IPS-11a (cell line): ENCODE results near the gene LARGE1.

Experiments
- H3K4me3 ChIP-seq: one replicate; pipeline ENCODE4 v1.5.1; 2013; ENCODE audit warnings: low read depth, low read length, control low read depth

LARGE1 gene

DNA sequence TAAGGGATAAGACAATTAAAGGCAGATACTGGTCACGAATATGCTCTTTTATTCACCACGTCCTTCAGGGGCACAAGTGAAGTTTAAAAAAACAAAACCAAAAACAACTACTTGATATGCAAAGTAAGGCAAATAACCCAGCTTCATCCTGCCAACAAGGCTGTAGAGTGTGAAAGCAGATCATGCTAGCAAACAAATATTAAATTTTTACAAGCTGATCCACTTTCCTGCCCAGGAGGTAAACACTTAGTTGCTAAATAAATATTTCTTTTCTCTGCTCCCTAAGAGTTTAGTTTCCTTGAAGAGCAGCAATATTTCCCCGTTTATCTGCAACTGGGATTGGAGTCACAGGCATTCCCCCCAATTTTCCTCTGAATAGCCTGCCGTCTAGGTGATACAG, 300.2 kb downstream of the LARGE1 start:
- no peak overlapping the region for H3K4me3 ChIP-seq

DNA sequence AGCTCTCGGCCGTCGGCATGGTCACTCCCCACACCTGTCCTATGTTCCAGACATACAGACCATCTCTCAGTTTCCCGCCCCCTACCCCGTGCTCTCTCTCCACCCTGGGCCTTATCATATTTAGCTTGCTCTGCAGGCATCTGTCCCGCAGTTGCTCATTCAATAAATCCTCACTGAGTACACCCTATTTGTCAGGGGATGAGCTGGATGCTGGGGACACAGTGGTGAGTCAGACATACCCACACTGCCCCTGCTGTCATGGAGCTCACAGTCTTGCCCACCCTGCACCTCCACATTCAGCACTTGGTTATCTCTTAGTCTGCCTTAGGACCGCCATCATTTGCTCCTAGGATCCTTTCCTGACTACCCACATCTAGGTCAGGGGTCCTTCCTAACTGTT, 313.8 kb downstream of the LARGE1 start:
- H3K4me3 ChIP-seq, result no peak overlapping the region

DNA sequence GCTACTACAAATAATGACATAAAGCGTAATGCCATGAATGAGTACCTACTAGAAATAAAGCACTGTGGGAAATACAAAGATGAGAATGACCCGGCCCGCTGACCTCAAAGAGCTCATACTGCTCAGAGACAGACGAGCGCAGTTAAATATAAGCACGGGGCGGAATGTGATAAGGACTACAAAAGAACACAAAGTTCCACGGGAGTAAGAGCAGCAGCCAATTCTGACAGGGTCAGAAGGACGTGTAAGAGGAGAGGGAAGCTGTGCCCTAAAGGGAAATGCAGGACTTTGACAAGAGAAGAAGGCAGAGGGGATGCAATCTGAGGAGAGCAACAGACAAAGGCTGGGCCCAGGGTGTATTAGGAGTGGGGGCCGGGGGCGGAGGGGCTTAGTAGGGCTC, 314.6 kb downstream of the LARGE1 start:
- H3K4me3 ChIP-seq, result no peak overlapping the region

DNA sequence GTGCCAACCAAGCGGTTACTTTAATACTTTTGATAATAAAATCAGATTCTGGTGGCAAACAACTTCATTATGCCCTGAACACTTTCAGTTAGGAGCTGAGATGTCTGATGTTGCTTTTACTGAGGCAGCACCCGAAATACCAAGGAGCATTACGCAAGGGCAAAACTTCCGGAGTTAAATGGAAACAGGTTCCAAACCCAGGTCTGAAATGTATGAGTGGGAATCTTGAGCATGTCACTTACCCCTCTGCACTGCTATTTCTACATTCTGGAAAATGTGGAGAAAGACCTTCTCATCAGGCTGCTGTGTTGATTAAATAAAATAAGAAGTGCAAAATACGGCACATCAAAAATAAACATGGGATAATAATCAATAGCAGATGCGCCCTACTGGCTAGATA, 315.1 kb downstream of the LARGE1 start:
- no peak overlapping the region for H3K4me3 ChIP-seq

DNA sequence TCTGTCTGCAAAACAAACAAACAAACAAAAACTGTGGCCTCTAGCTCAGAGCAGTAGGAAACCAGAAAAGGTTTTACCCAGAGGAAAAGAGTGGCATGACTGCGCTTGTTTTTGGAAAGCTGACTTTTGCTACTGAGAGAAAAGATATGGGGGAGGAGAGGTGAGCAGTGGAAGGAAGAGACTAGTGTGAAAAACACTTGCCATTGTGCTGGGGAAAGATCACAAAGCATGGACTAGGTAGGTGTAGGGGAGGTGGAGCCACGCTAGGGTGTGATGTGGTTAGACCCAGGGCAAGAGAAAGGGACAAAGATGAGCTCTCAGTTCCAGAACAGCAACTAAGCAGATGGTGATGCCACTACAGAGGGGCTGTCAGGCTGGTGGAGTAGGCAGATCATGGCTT, 319.2 kb downstream of the LARGE1 start:
- H3K4me3 ChIP-seq, result no peak overlapping the region

DNA sequence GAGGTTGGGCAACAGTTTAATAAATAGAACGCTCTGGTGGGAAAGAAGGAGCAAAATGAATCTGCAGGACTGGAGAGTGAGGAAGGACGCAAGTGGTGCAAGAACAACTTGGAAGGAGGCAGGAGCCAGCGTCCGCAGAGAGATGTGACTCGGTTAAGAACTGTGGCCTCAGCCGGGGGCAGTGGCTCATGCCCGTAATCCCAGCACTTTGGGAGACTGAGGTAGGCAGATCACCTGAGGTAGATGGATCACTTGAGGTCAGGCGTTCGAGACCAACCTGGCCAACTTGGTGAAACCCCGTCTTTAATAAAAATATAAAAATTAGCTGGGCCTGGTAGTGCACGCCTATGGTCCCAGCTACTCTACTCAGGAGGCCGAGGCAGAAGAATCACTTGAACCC, 319.7 kb downstream of the LARGE1 start:
- H3K4me3 ChIP-seq, result no peak overlapping the region

DNA sequence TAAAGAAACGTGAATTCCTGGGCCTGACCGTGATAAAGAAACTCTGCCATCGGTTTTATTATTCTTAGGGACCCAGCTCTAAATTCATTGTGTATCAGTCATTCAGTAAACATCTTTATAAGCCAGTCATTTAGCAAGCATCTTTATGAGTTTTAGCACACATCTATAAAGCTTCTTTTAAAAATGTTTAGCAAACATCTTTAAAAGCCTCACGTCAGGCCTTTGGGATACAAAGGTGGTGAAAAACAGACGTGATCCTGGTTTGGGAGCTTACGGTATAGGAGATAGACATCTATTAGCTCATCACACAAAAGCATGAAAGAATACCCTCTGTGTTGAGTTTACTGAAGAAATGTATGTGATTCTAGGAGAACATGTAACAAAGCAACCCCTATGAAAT, 320.2 kb downstream of the LARGE1 start:
- H3K4me3 ChIP-seq, result no peak overlapping the region

DNA sequence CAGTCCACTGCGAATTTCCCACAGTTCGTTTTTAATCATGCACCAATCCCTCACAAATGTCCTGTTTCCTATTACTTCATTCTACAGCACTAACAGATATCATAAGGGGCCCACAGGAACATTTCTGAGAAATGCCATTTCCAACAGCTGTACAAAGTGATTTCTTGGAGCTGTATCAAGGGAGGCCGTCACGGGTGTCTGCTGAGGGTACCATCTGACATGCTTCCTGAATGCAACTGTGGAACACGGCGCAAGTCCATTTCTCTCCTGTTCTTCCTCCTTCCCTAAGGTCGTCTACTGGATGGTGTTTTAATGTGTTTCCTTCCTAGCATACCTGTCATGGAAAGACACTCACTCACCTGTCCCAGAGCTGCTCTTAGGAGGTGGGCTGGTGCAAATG, 320.7 kb downstream of the LARGE1 start:
- no peak overlapping the region for H3K4me3 ChIP-seq

DNA sequence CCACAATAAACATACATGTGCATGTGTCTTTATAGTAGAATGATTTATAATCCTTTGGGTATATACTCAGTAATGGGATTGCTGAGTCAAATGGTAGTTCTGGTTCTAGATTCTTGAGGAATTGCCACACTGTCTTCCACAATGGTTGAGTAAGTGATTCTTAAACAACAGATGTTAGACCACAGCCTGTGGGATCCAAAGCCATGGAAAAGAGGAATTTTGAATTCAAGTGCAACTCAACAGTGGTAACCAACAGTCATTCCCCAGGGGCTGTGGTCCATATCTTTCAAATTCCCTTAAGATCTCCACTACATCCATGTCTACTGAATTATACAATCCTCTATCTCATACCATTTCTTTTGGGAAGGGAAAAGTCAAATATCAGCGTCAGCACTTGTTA, 321.5 kb downstream of the LARGE1 start:
- no peak overlapping the region for H3K4me3 ChIP-seq

DNA sequence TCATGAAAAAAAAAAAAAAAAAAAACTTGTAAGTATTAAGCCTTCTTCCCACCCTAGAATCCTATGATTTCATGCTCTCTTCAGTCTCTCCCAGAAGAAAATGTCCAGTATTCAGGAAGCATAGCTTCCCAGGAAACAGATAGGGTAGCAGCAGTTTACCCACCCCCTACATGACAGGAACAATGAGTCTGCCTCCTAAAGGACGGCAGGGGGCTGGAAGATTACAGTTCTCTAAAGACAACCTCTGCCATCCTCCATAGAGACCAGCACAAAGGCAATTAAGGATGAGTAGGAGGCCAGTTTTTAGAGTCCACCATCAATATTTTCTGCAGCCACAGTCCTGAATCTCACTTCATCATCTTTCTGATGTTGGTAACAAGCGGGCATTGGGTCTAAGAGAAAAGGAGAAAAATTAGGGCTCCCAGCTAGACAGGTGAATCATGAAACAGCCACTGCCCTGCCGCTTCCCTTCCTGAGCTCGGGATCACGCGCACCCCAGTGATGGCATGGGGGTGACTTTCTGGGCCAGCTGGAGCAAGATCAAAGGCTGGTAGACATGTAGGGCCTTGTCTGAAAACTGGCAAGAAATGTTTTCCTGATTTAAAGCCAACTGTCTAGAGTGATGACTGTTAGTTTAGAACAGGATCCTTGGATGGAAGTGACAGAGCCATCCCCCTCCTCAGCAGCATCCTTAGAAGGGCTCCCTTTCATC, 322.8 kb downstream of the LARGE1 start:
- H3K4me3 ChIP-seq, result no peak overlapping the region

DNA sequence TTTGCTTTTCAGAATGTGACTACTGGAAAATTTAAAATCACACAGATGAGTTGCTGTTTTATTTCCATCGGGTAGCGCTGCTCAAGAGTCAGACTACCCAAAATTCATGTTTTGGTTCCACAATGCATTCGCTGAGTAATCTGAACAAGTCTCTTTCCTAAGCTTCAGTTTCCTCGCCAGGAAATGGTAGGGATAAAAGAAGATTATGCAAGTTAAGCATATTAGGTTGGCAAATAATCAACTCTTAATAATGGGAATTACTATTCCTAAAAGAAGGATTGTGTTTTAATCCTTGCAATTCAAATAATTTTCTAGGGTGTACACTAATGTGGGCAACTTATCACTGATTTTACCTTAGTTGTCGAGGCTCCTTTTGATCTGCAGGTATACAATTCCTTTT, 326.5 kb downstream of the LARGE1 start:
- no peak overlapping the region for H3K4me3 ChIP-seq

DNA sequence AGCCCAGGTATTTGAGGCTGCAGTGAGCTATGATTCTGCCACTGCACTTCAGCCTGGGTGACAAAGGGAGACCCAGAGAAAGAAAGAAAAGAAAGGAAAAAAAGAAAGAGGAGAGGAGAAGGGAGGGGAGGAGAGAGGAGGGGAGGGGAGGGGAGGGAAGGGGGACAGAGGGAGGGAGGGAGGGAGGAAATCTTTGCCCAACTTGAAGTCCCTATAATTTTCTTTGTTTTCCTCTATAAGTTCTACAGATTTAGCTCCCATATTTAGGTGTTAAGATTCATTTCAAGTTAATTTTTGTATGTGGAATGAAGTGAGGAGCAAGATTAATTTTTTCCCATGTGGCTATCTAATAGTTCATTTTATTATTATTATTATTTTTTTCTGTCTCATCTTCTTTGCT, 328.3 kb downstream of the LARGE1 start:
- no peak overlapping the region for H3K4me3 ChIP-seq

DNA sequence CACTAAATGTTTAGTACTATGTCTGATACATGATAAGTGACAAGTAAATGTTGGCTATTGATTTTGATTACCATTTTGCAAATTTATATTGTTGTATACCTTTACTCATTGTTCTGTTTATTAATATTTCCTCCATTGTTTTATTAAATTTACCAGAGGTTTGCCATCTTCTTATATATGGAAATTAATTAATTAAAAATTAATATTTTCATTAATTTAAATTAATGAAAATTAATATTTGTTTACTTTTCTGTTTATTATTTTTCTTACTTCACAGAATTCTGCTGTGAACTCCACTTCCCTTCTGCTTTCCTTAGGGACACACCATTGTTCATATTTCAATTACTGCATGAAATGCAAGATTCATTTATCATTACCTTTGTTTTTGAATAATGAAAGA, 331.0 kb downstream of the LARGE1 start:
- H3K4me3 ChIP-seq, result no peak overlapping the region

DNA sequence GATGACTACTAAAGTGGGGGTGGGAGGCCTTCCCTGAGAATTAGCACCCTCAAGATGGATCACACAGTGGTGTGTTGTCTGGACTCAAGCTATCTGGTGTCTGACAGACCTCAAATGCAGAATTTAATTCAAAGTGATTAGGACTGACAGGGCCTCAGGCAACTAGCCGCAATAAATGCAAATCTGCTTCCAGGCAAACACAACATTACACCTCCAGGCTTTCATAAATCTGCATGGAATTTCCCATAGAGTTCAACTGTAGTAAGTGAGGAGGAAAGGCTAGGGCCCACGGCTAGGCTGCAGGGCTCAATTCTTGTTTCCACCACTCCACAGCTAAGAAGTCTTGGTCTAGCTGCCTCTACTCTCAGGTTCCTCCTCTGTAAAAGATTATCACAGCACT, 331.4 kb downstream of the LARGE1 start:
- no peak overlapping the region for H3K4me3 ChIP-seq

DNA sequence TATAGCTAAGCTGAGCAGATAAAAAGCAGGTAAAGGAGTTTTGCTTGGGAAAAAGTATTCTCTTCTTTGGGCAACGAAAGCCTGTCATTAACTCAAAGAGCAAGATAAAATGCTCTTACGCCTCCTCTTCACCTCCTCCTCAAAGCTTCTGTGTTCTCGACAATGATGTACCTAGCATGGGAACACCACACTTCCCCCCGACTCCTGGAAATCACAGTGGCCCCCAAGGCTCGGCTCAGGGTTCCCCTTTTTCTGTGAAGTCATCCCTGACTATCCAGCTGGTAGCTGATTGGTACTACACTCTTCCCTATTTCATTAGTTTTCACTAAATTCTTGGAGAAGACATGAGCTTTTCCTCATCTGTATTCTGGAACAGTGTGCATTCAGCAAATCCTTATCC, 336.1 kb downstream of the LARGE1 start:
- no peak overlapping the region for H3K4me3 ChIP-seq

DNA sequence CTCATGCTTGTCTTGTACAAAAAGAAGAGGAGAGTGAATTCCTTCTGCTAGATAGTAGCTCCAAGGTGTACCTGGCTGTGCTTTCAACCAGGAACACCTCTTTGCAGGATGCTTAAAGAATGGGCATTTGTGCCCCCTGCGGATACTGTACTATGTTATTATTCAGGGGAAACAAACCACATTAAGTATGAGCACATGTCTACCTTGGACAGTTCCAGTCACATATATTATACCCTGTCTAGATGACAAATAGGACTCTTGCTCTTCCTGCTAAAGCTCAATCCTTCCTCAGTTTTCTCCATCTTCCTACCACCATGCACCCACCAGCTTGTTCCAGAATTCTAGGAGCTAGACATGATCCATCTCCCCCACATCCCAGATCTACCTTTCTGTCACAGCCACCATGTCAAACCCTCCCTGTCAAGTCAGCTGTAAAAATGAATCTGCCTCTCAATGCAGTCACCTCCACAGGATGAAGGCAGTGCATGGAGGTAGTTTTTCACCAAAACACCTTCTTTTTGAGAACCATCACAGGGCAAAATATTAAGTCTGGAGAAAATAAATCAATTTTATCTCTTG, 337.4 kb downstream of the LARGE1 start:
- H3K4me3 ChIP-seq, result no peak overlapping the region

DNA sequence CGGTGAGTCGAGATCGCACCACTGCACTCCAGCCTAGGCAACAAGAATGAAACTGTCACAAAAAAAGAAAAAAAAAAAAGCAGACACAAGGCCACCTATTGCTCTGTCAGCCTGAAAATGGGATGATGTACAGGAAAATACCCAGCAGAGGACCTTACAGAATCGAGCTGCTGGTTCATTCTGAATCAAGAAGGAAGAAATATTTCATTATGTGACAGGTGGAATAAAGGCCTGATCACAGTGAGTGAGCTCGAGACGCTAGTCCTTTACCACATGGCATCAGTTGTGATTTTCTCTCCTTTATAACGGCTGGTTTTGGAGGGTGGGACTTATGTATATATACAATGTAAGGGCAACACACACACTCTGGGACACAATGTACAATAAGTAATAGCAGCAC, 340.0 kb downstream of the LARGE1 start:
- no peak overlapping the region for H3K4me3 ChIP-seq

DNA sequence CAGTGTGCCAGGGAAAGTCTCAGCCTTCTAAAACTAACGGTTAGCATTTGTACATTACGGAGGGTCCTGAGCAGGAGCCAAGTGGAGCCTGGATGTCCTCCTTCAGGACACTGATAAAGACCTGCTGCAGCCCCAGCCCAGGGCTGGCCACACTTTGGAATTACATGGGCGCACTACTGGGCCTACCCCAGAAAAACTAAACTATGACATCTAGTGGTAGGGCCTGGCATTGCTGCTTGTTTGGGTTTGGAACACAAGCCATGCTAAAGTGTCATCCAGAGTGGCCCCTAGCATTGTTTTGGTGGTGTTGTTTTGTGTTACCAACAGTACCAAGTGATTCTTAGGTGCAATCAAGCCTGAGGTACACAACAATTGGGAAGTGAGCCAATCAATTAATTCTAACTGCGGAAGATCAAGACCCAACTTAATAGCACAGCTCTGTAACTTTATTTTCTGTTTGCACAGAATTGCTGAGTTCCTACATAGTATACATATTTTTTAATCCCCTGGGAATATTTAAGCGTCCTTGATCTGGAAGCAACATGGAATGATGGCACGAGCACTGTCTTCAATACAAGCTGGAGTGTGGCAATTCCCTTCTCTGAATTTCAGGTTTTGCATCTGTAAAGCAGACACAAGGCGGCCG, 340.7 kb downstream of the LARGE1 start:
- H3K4me3 ChIP-seq, result no peak overlapping the region

DNA sequence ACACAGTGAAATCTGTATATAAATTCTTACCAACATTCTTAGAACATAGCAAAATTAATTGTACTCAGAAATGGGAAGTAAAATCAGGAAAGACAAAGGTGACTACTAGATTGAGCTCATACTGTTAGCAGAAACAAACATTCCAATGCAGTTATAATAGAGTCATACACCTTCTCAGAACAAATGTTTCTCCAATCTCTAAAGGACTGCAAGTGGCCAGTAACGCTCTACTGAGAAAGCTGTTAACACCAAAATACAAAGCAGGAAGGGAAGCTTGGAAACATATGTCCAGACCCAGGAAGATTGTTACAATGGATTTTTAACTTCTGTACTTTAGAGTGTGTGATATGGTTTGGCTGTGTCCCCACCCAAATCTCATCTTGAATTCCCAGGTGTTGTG, 341.5 kb downstream of the LARGE1 start:
- H3K4me3 ChIP-seq, result no peak overlapping the region

DNA sequence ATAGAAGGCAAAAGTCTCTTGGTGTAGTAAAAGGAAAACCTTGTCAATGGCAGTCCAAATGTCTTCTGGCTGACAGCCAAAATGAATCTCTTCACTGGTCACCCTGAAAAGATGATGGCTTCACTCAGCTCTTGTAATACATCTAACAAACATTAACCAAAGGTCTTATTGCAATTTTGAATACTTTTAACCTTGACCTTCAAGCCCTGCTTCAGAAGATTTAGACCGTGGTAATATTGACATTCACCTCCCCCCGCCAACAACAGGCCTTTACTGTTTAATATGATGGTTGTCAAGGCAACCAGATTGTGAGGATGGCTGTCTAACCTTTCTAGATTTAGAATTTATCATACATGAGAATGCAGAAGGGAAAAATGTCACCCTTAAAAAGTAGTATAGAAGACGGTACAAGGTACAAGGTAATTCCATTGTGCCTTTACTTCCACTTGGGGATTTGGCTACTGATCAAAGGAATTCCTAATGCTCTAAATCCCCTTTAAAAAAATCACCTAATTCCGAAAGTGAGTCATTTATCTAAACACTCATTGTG, 342.3 kb downstream of the LARGE1 start:
- H3K4me3 ChIP-seq, result no peak overlapping the region

DNA sequence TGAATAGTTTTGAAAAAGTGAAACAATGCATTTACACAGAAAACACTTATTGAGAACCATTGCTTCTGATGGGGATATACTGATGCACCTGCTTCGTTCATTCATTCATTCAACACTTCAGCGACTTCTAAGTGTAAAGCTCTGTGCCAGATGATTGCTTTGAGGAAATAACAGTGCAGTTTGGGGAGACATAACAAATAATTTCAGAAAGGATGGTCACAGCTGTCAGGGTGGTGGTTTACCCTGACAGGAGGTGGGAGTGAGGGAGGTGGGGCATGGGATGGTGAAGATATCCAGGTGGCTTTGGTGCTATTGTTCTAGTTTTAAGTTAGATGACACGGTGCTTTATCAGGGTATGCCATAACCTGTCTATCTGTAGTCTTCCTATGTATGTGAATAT, 344.1 kb downstream of the LARGE1 start:
- H3K4me3 ChIP-seq, result no peak overlapping the region

DNA sequence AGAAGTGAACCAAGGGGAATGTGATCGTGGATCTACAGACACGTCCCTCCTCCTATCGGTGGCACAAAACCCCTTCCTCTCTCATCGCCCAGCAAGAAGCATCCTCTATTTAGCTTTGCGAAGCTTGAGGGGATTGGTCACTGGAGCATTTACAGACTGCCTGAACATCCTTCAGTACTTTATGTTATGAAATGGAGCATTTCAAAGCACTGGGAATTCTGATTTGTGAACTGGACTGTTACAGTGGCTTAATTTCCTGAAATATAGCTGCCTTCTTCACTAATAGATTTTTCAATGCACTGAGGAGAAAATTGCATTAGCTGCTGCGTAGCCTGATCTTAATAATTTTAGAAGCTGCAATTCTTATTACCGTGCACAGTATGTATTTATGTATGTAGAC, 344.5 kb downstream of the LARGE1 start:
- no peak overlapping the region for H3K4me3 ChIP-seq
